Activated CD4-positive, alpha-beta T cell treated with anti-CD3 and anti-CD28 coated beads for 36 hours (primary cell): Measurements from ENCODE around the gene CKS1B. TPM values are rescaled to one million over a fixed set of nuclear protein-coding genes. Genes with fewer than 3 reads are reported as not detected.
A peak's percentile ranks its signal among the peaks of the same experiment; 100 is the strongest.

ENCODE experiments used
- ATAC-seq: fragments of 200-7000 bp; cut with Tn5 transposase; one replicate; pipeline ENCODE4 v1.10.0; 2021; ENCODE audit warnings: mild to moderate bottlenecking, moderate library complexity
- CTCF ChIA-PET: fragments of 350-600 bp; sonication (Branson Sonifier 250); formaldehyde crosslinking; loops from one replicate; lab custom pipeline; 2021; ENCODE audit warnings: antibody characterized with exemption; lab: Charles Lee
- POLR2A ChIA-PET: fragments of 350-600 bp; sonication (Branson Sonifier 250); formaldehyde crosslinking; loops from one replicate; lab custom pipeline; 2021; ENCODE audit warnings: antibody characterized with exemption, inconsistent platforms; lab: Charles Lee
- DNase-seq: peaks from one replicate; pipeline ENCODE4 v3.0.0-alpha.2; 2020
- H3K27ac Mint-ChIP-seq: one replicate; pipeline ENCODE4 v1.8.0; 2021; ENCODE audit warnings: mixed read lengths
- H3K27me3 Mint-ChIP-seq: one replicate; pipeline ENCODE4 v1.8.0; 2021; ENCODE audit warnings: mixed read lengths
- H3K36me3 Mint-ChIP-seq: one replicate; pipeline ENCODE4 v1.8.0; 2021; ENCODE audit warnings: low read depth, mixed read lengths
- H3K4me1 Mint-ChIP-seq: one replicate; pipeline ENCODE4 v1.8.0; 2021; ENCODE audit warnings: mixed read lengths
- H3K4me3 Mint-ChIP-seq: one replicate; pipeline ENCODE4 v1.8.0; 2021; ENCODE audit warnings: mild to moderate bottlenecking, moderate library complexity, mixed read lengths
- H3K9me3 Mint-ChIP-seq: one replicate; pipeline ENCODE4 v1.8.0; 2021; ENCODE audit warnings: low read depth, mixed read lengths
- intact Hi-C, 2 experiments: fragments of 100-400 bp; cut with DNase I in 1 of 2; cut with micrococcal nuclease in 1 of 2; formaldehyde crosslinking; loops; one replicate each; pipeline versions ENCODE4 v1.14.2 to v1.15.1; 2022 to 2024; cut with DNase I, micrococcal nuclease
- total RNA-seq, 2 experiments: library from RNA; stranded (reverse); gene quantifications; one replicate each; pipeline ENCODE4 v1.2.3, GENCODE V29; 2021

The CKS1B gene
- total RNA-seq, 2 experiments from 2014 or later, result 190 to 196 TPM

DNA sequence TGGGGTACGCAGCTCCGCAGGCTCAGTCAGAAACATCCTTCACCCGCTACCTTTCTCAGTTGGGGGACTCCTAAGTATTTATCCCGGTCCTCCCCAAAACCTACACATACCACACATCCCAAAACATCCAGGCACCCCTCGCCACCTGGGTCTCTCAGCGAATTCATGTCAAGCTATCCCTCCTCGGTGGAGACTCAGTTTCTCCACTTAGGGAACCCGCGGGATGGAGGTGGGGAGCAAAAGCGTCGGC, 26.9 kb downstream of the CKS1B start:
- ChIA-PET POLR2A (interaction anchor here (0.7 to 0.9 kb wide), 3 partner anchors 83 to 1105 kb away, joined by 3 read pairs; partner anchors contain the start of gene SLC50A1), CTCF (interaction anchor here (2.8 to 8.0 kb wide), 2 partner anchors 14 to 41 kb away, joined by 15 to 86 read pairs; no protein-coding TSS in a partner anchor)
- Mint-ChIP-seq H3K4me3 (peak overlapping the region; percentile 96), H3K27ac (peak overlapping the region; percentile 79), H3K27me3 (no peaks in the 10 kb centered on the region), H3K36me3 (peaks cover 9% of the 10 kb centered on the region), H3K4me1 (peaks cover 49% of the 10 kb centered on the region), H3K9me3 (no peaks in the 10 kb centered on the region)
- ATAC-seq (no peak), DNase-seq (no peak)
- intact Hi-C loops, result loop anchor here (1.0 to 10.0 kb wide), 12 partner anchors 50 to 1503 kb away; partner anchors contain the start of genes ADAM15 (in 2 of the 2), ASH1L (in 1 of the 2), ATP8B2 (in 1 of the 2) and KRTCAP2 (in 1 of the 2)

DNA sequence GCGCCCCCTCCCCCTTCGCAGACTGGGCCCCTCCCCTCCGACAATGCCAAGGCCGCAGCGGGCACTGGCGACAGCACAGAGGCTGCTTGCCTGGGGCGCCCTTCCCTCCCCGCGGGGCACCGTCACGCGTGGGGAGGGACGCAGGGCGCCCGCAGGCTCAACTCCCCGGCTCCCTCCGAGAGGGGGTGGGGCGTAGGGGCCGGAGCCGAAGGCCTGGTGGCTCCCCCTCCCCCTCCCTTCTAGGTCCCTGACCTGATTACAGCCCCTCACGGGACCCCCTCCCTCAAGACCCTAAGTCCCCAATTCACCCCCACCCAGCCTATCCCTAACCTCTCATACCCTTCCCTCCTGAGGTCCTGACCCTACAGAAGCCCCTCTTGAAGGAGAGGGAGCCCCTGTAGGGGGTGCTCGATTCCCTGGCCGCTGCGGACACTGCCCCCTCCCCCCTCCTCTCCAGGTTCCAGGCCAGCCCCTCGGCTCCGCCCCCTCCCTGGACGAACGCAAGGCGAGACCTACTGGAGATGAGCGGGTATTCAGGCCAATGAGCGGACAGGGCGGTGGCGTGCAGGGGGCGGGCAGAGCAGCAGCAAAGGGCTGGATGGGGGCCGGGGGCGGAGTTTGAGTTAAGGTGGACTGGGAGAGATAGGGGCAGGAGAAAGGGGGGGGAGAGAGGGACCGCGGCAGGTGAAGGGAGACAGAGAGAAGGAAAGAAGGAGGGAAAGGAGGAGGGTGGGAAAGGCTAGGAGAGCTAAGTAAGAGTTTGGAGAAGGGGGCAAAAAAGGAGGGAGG, 27.4 kb downstream of the CKS1B start:
- Mint-ChIP-seq H3K36me3 (peaks cover 9% of the 10 kb centered on the region), H3K9me3 (no peaks in the 10 kb centered on the region), H3K4me3 (peak overlapping the region; percentile 96), H3K4me1 (peaks cover 54% of the 10 kb centered on the region), H3K27me3 (no peaks in the 10 kb centered on the region), H3K27ac (peak overlapping the region; percentile 94)
- ATAC-seq (peak; percentile 67), DNase-seq (peak; percentile 100)
- intact Hi-C loops, result loop anchor here (1.0 to 10.0 kb wide), 19 partner anchors 15 to 1503 kb away; partner anchors contain the start of genes ADAM15 (in 2 of the 2), ADAR (in 1 of the 2), ASH1L (in 1 of the 2) and ATP8B2 (in 1 of the 2)
- CTCF ChIA-PET, result interaction anchor here (8.0 kb wide), 1 partner anchor 13 kb away, joined by 86 read pairs; no protein-coding TSS in a partner anchor
- POLR2A ChIA-PET, result interaction anchor here (0.6 to 0.9 kb wide), 3 partner anchors 45 to 134 kb away, joined by 3 read pairs; partner anchors contain the start of gene SLC50A1

GRCh38 chr1:155002464-155003226, 28.2 kb downstream of the CKS1B start, which contains the start of gene ZBTB7B:
Gene ZBTB7B (plus strand): TSS chr1:155002802. CDS start chr1:155014661, 11,859 bp downstream.
- Mint-ChIP-seq H3K9me3 (no peaks in the 10 kb centered on the region), H3K27me3 (no peaks in the 10 kb centered on the region), H3K36me3 (peaks cover 9% of the 10 kb centered on the region), H3K4me1 (peaks cover 55% of the 10 kb centered on the region), H3K4me3 (peak within 1 kb of the TSS; percentile 96), H3K27ac (peak within 1 kb of the TSS; percentile 96)
- peak; percentile 42 for DNase-seq
- no peak for ATAC-seq
- intact Hi-C loops, result loop anchor here (1.0 to 10.0 kb wide), 13 partner anchors 15 to 1502 kb away; partner anchors contain the start of genes ADAM15 (in 1 of the 2), ADAR (in 1 of the 2), ASH1L (in 1 of the 2) and CKS1B (in 1 of the 2)
- ChIA-PET CTCF (interaction anchor here (1.5 to 8.0 kb wide), 2 partner anchors 12 to 49 kb away, joined by 3 to 86 read pairs; partner anchors contain the start of gene ADAM15), POLR2A (interaction anchor here (0.6 to 1.3 kb wide), 2 partner anchors 28 to 46 kb away, joined by 3 read pairs; partner anchors contain the start of gene CKS1B)

DNA sequence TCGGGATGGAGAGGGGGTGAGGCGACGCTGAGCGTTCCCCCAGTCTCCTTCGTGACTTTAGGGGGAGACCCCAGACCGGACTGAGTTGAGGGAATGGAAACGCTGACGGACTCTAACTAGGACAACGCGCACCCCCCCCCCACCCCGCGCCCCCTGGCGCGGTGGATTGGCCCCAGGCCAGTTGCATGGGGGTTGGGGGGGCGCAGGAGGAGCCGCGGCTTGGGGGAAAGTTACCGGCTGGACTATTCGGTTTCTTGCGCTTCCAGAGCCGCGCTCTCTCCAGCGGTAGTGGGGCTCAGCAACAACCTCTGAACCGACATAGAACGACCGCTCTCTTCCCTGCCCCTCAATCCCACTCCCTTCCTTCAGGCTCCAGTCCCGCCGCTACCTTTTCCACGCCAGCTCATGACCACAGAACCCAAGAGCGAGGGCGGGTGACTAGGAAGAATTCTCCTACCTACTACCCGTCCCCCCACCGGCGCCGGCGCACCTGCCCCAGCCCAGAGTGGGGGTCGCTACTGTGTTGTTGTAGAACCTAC, 28.8 kb downstream of the CKS1B start:
- Mint-ChIP-seq H3K4me1 (peaks cover 52% of the 10 kb centered on the region), H3K4me3 (peak overlapping the region; percentile 96), H3K27ac (peak overlapping the region; percentile 96), H3K27me3 (no peaks in the 10 kb centered on the region), H3K36me3 (peaks cover 9% of the 10 kb centered on the region), H3K9me3 (no peaks in the 10 kb centered on the region)
- ATAC-seq (no peak), DNase-seq (peak; percentile 58)
- POLR2A ChIA-PET, result interaction anchor here (1.3 kb wide), 1 partner anchor 29 kb away, joined by 3 read pairs; the partner anchor contains the start of gene CKS1B
- intact Hi-C loops, result loop anchor here (2.0 to 10.0 kb wide), 7 partner anchors 49 to 1502 kb away; partner anchors contain the start of genes ADAM15 (in 1 of the 2), ADAR (in 1 of the 2), ASH1L (in 1 of the 2) and KRTCAP2 (in 1 of the 2)
- CTCF ChIA-PET, result interaction anchor here (0.6 to 8.0 kb wide), 4 partner anchors 12 to 190 kb away, joined by 3 to 86 read pairs (median 3); partner anchors contain the start of gene ADAM15

DNA sequence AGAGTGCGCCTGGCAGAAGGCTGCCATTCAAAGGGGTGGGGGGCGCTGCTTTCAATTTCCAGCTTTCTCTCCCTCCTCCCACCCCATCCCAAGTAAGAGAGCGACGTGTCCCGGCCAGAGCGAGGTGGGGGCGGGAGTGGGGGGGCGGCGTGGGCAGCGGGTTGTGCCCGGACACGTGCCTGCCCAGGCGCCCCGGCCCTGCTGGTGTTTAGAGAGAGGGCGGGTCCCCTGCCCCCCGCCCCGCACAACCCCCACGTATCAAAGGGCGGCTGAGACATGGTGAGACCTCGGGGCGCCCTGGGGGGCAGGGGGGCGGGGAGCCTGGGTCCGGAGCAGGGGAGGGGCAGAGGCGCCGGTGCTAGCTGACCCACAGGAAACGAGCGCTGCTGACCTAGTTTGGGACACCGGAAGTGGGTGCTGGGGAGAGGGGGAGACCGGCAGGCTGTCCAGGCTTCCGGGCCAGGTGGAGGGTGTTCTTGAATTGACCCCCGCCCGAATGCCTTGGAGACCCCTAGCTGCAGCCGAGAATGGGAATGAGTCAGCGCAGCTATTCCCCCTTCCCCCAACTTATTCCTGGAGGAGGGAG, 29.4 kb downstream of the CKS1B start:
- Mint-ChIP-seq H3K4me1 (peaks cover 51% of the 10 kb centered on the region), H3K36me3 (peaks cover 13% of the 10 kb centered on the region), H3K27ac (peak overlapping the region; percentile 96), H3K27me3 (no peaks in the 10 kb centered on the region), H3K4me3 (peak overlapping the region; percentile 96), H3K9me3 (no peaks in the 10 kb centered on the region)
- ATAC-seq (no peak), DNase-seq (peak; percentile 53)
- intact Hi-C loops, result loop anchor here (2.0 to 10.0 kb wide), 7 partner anchors 48 to 1501 kb away; partner anchors contain the start of genes ADAM15 (in 1 of the 2), ADAR (in 1 of the 2), ASH1L (in 1 of the 2) and KRTCAP2 (in 1 of the 2)
- POLR2A ChIA-PET, result interaction anchor here (1.1 to 1.3 kb wide), 2 partner anchors 11 to 29 kb away, joined by 3 read pairs; partner anchors contain the start of gene CKS1B
- CTCF ChIA-PET, result interaction anchor here (0.6 to 8.0 kb wide), 5 partner anchors 11 to 189 kb away, joined by 3 to 86 read pairs (median 3); partner anchors contain the start of gene ADAM15

DNA sequence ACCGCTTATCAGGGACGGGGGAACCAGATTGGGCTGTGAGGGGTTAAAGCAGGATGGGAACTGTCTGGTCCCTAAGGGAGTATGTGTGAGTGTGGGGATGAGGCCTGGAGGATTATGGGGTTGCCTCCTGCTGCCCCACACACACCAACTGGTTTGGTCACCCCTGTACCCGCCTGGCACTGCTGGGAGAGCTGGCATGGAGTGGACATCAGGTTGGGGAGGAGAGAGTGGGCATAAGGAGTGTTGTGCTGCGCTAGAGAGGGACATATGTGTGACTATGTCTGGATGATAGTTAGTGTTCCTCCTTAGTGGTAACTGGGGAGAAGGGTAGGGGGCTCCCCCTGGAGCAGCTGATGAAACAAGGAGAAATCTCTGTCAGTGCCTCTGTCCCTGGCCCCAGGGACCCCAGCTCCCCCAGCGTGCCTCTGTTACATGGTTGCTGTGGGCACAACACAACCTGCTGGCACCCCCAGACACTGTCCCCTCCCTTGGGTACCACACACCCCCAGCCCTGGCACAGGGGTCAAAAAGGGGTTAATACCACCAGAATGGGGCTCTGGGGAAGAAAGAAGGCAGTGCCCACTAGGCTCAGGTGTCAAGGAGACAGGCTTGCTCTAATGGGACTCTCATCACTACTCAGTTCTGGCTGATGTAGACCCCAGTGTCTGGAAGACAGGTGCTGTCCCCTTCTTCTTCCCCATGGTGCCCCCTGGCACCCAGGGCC, 30.0 kb downstream of the CKS1B start:
- Mint-ChIP-seq H3K4me1 (peaks cover 46% of the 10 kb centered on the region), H3K27me3 (no peaks in the 10 kb centered on the region), H3K27ac (peak overlapping the region; percentile 95), H3K9me3 (no peaks in the 10 kb centered on the region), H3K36me3 (peaks cover 18% of the 10 kb centered on the region), H3K4me3 (peak overlapping the region; percentile 96)
- ChIA-PET CTCF (interaction anchor here (0.6 to 8.0 kb wide), 3 partner anchors 10 to 189 kb away, joined by 3 to 86 read pairs (median 3); no protein-coding TSS in a partner anchor), POLR2A (interaction anchor here (1.1 to 1.3 kb wide), 2 partner anchors 11 to 30 kb away, joined by 3 read pairs; partner anchors contain the start of gene CKS1B)
- no peak for ATAC-seq
- intact Hi-C loops, result loop anchor here (5.0 to 10.0 kb wide), 6 partner anchors 48 to 1500 kb away; partner anchors contain the start of genes ADAM15 (in 1 of the 2), ASH1L (in 1 of the 2), KRTCAP2 (in 1 of the 2) and MEF2D (in 1 of the 2)
- peak; percentile 66 for DNase-seq

- DNase-seq (peak; percentile 61), ATAC-seq (no peak)
- Mint-ChIP-seq H3K4me3 (peak overlapping the region; percentile 96), H3K9me3 (no peaks in the 10 kb centered on the region), H3K27me3 (no peaks in the 10 kb centered on the region), H3K4me1 (peaks cover 39% of the 10 kb centered on the region), H3K36me3 (peaks cover 27% of the 10 kb centered on the region), H3K27ac (peak overlapping the region; percentile 95)
- intact Hi-C loops, result loop anchor here in 1 of 2 experiments (10.0 kb wide), 2 partner anchors 1209 to 1499 kb away; partner anchors contain the start of genes MEF2D and PMF1
- ChIA-PET POLR2A (interaction anchor here (1.1 to 1.5 kb wide), 2 partner anchors 10 to 31 kb away, joined by 3 read pairs; partner anchors contain the start of gene CKS1B), CTCF (interaction anchor here (0.6 to 8.0 kb wide), 4 partner anchors 10 to 526 kb away, joined by 3 to 86 read pairs (median 18); no protein-coding TSS in a partner anchor)
Observed at GRCh38 chr1:155005076-155006011, 30.9 kb downstream of the CKS1B start.

GRCh38 chr1:155006601-155007101, 32.2 kb downstream of the CKS1B start:
- CTCF ChIA-PET, result interaction anchor here (0.6 to 3.7 kb wide), 5 partner anchors 10 to 1192 kb away, joined by 3 to 28 read pairs (median 3); no protein-coding TSS in a partner anchor
- DNase-seq (peak; percentile 70), ATAC-seq (peak; percentile 50)
- intact Hi-C loops, result loop anchor here in 1 of 2 experiments (10.0 kb wide), 2 partner anchors 1208 to 1498 kb away; partner anchors contain the start of genes MEF2D and PMF1
- no peaks in the 10 kb centered on the region for H3K27me3 Mint-ChIP-seq
- peak overlapping the region; percentile 95 for H3K27ac Mint-ChIP-seq
- peak overlapping the region; percentile 96 for H3K4me3 Mint-ChIP-seq
- H3K4me1 Mint-ChIP-seq, result peaks cover 46% of the 10 kb centered on the region
- POLR2A ChIA-PET, result interaction anchor here (1.5 kb wide), 2 partner anchors 10 to 32 kb away, joined by 3 to 7 read pairs; partner anchors contain the start of gene CKS1B
- peaks cover 35% of the 10 kb centered on the region for H3K36me3 Mint-ChIP-seq
- H3K9me3 Mint-ChIP-seq, result no peaks in the 10 kb centered on the region
